Prostate gland (tissue), 2 donors: ENCODE measurements around the gene RAPGEF4.

ENCODE experiments used
- CTCF ChIP-seq, 4 experiments: fragments of 200-600 bp in 2 of 4; fragments of 450-650 bp in 2 of 4; sonication (generic) in 2 of 4; IDR thresholded peaks; 1 replicate in 3 of 4; 2 replicates in 1 of 4; pipeline ENCODE4 v1.5.1; 2016 to 2019; ENCODE audit warnings: antibody characterized with exemption in 4 of 4, mild to moderate bottlenecking in 2 of 4, moderate library complexity in 2 of 4
- POLR2A ChIP-seq: fragments of 450-650 bp; IDR thresholded peaks from one replicate; pipeline ENCODE4 v1.6.1; 2016; ENCODE audit warnings: antibody characterized with exemption, mild to moderate bottlenecking
- POLR2AphosphoS5 ChIP-seq: sonication (generic); formaldehyde crosslinking; IDR thresholded peaks from one replicate; pipeline ENCODE4 v1.6.1; 2017; ENCODE audit warnings: antibody characterized with exemption

- TF ChIP-seq CTCF (IDR thresholded peaks at IDR 0.05), result no peak
- TF ChIP-seq POLR2AphosphoS5, result no peak
- TF ChIP-seq POLR2A, result no peak
Observed at GRCh38 chr2:172772633-172773032, 37.0 kb downstream of the RAPGEF4 start.
